Loucy (cell line): Measurements from ENCODE around the gene TNFRSF13B.

Experiments used
- H2AFZ ChIP-seq: fragments of 200-600 bp; sonication (generic); 2 replicates; pipeline ENCODE4 v1.6.0; 2016; ENCODE audit warnings: antibody characterized with exemption, mild to moderate bottlenecking, low read length, moderate library complexity
- H3F3A ChIP-seq: fragments of 200-600 bp; 2 replicates; pipeline ENCODE4 v1.6.0; 2016; ENCODE audit warnings: antibody characterized with exemption, low read depth, mild to moderate bottlenecking
- H3K27me3 ChIP-seq: fragments of 200-600 bp; sonication (generic); 2 replicates; pipeline ENCODE4 v1.6.1; 2014; ENCODE audit warnings: low read length, mild to moderate bottlenecking; ENCODE audit not compliant: insufficient read depth, poor library complexity, severe bottlenecking
- H3K36me3 ChIP-seq: fragments of 200-600 bp; sonication (generic); 2 replicates; pipeline ENCODE4 v1.6.1; 2016; ENCODE audit warnings: low read length; ENCODE audit not compliant: insufficient read depth
- H3K4me1 ChIP-seq: fragments of 200-600 bp; sonication (generic); 2 replicates; pipeline ENCODE4 v1.5.1; 2014; ENCODE audit warnings: low read length, mild to moderate bottlenecking; ENCODE audit not compliant: insufficient read depth, poor library complexity, severe bottlenecking
- H3K4me2 ChIP-seq: fragments of 200-600 bp; sonication (generic); 2 replicates; pipeline ENCODE4 v1.6.0; 2014; ENCODE audit warnings: antibody characterized with exemption, low read length, low read depth, mild to moderate bottlenecking; ENCODE audit not compliant: poor library complexity, severe bottlenecking
- H3K4me3 ChIP-seq: fragments of 200-600 bp; sonication (generic); 2 replicates; pipeline ENCODE4 v1.5.1; 2014; ENCODE audit warnings: low read length, mild to moderate bottlenecking, mixed read lengths; ENCODE audit not compliant: poor library complexity, severe bottlenecking
- H3K79me2 ChIP-seq: fragments of 200-600 bp; sonication (generic); 2 replicates; pipeline ENCODE4 v1.6.1; 2014; ENCODE audit warnings: low read length; ENCODE audit not compliant: insufficient read depth
- H3K9ac ChIP-seq: fragments of 200-600 bp; sonication (generic); 2 replicates; pipeline ENCODE4 v1.6.0; 2014; ENCODE audit warnings: mild to moderate bottlenecking, low read depth, low read length, moderate library complexity; ENCODE audit not compliant: poor library complexity, severe bottlenecking
- H3K9me2 ChIP-seq: fragments of 200-600 bp; sonication (generic); replicated peaks from 2 replicates; pipeline ENCODE4 v1.6.1; 2016; ENCODE audit warnings: low read depth, low read length, mixed read lengths
- H3K9me3 ChIP-seq: fragments of 200-600 bp; sonication (generic); 2 replicates; pipeline ENCODE4 v1.6.1; 2014; ENCODE audit warnings: mild to moderate bottlenecking, antibody characterized with exemption, low read length, low read depth; ENCODE audit not compliant: insufficient read depth
- H4K20me1 ChIP-seq: fragments of 200-600 bp; sonication (generic); 2 replicates; pipeline ENCODE4 v1.6.0; 2014; ENCODE audit warnings: antibody characterized with exemption, low read length, mild to moderate bottlenecking; ENCODE audit not compliant: insufficient read depth, poor library complexity, severe bottlenecking
- EZH2phosphoT487 ChIP-seq: fragments of 200-600 bp; IDR thresholded peaks from 2 replicates; pipeline ENCODE4 v1.6.1; 2018; ENCODE audit warnings: antibody characterized with exemption, mild to moderate bottlenecking, moderate library complexity, borderline replicate concordance
- TF ChIP-seq, protein P1 (sequence below): fragments of 200-600 bp; sonication (generic); conservative IDR thresholded peaks from 2 replicates; pipeline ENCODE4 v1.5.1; 2014; ENCODE audit warnings: mild to moderate bottlenecking, antibody characterized with exemption, low read length

TNFRSF13B gene

DNA sequence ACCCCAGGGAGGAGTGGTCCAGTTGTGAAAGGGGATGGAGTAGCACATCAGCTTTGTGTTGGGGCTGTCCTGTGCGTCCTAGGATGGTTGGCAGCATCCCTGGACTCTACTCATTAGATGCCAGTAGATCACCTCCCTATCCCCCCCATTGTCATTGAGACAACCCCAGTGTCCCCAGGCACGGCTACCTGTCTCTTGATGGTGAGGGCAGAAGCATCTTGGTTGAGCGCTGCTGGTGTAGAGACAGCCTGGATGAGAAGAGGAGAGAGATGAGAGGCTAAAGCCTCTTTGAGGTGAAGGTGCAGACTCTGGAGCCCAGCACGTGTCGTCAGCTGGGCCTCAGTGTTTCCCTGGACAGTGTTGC is 55.4 kb downstream of the TNFRSF13B start:
- H3K4me2 ChIP-seq, result peak overlapping the region; percentile 43
- H3K36me3 ChIP-seq, result no peaks in the 10 kb centered on the region
- H3F3A ChIP-seq, result no peaks in the 10 kb centered on the region
- TF ChIP-seq, protein P1, sequence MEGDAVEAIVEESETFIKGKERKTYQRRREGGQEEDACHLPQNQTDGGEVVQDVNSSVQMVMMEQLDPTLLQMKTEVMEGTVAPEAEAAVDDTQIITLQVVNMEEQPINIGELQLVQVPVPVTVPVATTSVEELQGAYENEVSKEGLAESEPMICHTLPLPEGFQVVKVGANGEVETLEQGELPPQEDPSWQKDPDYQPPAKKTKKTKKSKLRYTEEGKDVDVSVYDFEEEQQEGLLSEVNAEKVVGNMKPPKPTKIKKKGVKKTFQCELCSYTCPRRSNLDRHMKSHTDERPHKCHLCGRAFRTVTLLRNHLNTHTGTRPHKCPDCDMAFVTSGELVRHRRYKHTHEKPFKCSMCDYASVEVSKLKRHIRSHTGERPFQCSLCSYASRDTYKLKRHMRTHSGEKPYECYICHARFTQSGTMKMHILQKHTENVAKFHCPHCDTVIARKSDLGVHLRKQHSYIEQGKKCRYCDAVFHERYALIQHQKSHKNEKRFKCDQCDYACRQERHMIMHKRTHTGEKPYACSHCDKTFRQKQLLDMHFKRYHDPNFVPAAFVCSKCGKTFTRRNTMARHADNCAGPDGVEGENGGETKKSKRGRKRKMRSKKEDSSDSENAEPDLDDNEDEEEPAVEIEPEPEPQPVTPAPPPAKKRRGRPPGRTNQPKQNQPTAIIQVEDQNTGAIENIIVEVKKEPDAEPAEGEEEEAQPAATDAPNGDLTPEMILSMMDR, result no peak
- no peak for TF ChIP-seq EZH2phosphoT487
- H3K9me2 ChIP-seq, result no peaks in the 10 kb centered on the region
- H2AFZ ChIP-seq, result peak overlapping the region; percentile 83; the same call in 1 of the 2 replicates
- H4K20me1 ChIP-seq, result no peaks in the 10 kb centered on the region
- H3K27me3 ChIP-seq, result no peaks in the 10 kb centered on the region
- no peaks in the 10 kb centered on the region for H3K4me1 ChIP-seq
- H3K9me3 ChIP-seq, result no peaks in the 10 kb centered on the region
- no peak overlapping the region for H3K4me3 ChIP-seq
- no peaks in the 10 kb centered on the region for H3K79me2 ChIP-seq
- no peak overlapping the region for H3K9ac ChIP-seq

DNA sequence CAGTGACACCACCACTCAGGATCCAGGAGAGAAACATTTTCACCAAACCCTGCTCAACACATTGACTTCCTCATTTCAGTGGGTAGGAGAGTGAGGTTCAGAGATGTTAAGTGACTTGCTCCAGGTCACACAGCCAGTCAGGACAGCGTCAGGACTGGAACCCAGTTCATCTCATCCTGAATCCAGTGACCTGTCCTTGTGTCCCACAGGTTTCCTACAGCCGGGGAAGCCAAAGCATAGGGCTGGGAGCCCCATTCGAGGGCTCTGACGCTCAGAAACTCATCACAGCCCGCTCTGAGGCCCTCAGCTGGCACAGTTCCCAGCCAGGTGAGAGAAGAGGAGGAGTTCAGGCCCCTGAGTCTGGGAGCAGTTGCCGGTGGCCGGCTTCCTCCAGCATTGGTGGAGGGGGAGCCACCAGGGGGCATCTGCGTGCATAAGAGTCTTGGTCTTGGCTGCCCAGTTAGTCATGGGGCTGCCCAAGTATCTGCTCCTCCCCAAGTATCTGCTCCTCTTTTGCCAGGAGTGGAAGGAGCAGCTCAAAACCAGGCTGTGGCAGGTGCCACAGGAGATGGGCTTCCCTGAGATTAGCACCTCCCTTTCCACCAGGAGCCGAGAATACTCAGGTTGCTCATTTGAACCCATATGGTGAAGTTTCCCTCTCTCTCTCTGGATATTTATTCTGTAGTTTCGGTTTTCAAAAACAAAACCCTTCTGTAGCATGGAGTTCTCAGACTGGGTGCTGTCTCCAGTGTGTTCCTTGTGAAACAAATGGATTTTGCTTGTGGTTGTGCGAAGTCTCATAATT is 56.0 kb downstream of the TNFRSF13B start:
- Histone ChIP-seq H3K4me3 (no peak overlapping the region), H2AFZ (peak overlapping the region; percentile 83), H3K27me3 (no peaks in the 10 kb centered on the region), H3F3A (no peaks in the 10 kb centered on the region), H3K36me3 (no peaks in the 10 kb centered on the region), H3K79me2 (no peaks in the 10 kb centered on the region), H3K4me2 (peak overlapping the region; percentile 43), H3K9me2 (no peaks in the 10 kb centered on the region), H3K4me1 (no peaks in the 10 kb centered on the region), H3K9ac (no peak overlapping the region), H3K9me3 (no peaks in the 10 kb centered on the region), H4K20me1 (no peaks in the 10 kb centered on the region)
- TF ChIP-seq EZH2phosphoT487, result no peak
- TF ChIP-seq, protein P1, result peak; percentile 74

DNA sequence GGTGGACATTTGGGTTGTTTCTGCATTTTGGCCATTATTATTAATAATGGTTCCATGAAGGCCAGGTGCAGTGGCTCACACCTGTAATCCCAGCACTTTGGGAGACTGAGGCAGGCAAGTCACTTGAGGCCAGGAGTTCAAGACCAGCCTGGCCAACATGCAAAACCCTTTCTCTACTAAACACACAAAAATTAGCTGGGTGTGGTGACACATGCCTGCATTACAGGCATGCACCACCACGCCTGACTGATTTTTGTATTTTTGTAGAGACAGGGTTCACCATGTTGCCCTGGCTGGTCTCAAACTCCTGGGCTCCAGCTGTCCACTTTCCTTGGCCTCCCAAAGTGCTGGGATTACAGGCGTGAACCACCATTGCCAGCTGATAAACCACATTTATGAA is 58.5 kb downstream of the TNFRSF13B start:
- Histone ChIP-seq H3K9me2 (no peaks in the 10 kb centered on the region), H3K4me3 (no peak overlapping the region), H2AFZ (no peak overlapping the region), H3K9ac (no peak overlapping the region), H3K27me3 (no peaks in the 10 kb centered on the region), H3K4me1 (no peaks in the 10 kb centered on the region), H3K79me2 (no peaks in the 10 kb centered on the region), H3F3A (no peaks in the 10 kb centered on the region), H3K9me3 (no peaks in the 10 kb centered on the region), H4K20me1 (no peaks in the 10 kb centered on the region), H3K36me3 (no peaks in the 10 kb centered on the region), H3K4me2 (no peak overlapping the region)
- no peak for TF ChIP-seq EZH2phosphoT487
- TF ChIP-seq, protein P1, result no peak
